ENCODE results near the gene NAA25. TPM values are rescaled to one million over a fixed set of nuclear protein-coding genes. Genes with fewer than 3 reads are reported as not detected.
"Not testable (repeated sequence)": the region's sequence is repeated elsewhere in the genome, so short reads cannot be mapped to it uniquely, and the experiment has no call there.

Gene NAA25
- polyA plus RNA-seq, 12 donors = 19.5 to 149 (median 25.9) TPM

GRCh38 chr12:112011685-112012084 is 96.9 kb downstream of the NAA25 start:
- DNase-seq = no peak

GRCh38 chr12:112010415-112011344 is 97.9 kb downstream of the NAA25 start:
- DNase-seq = no peak

- not testable (repeated sequence) for DNase-seq
These were observed 99.0 kb downstream of the NAA25 start for GRCh38 chr12:112009596-112009995.

- DNase-seq = no peak
These were observed 99.7 kb downstream of the NAA25 start for GRCh38 chr12:112008918-112009317.

- no peak for DNase-seq
These were observed 100.6 kb downstream of the NAA25 start for GRCh38 chr12:112007945-112008344.

GRCh38 chr12:112005419-112006395 is 102.9 kb downstream of the NAA25 start:
- no peak for DNase-seq

- DNase-seq = no peak
These were observed 104.5 kb downstream of the NAA25 start for GRCh38 chr12:112004041-112004440.

- no peak for DNase-seq
These were observed 107.0 kb downstream of the NAA25 start for GRCh38 chr12:112001576-112001975.

GRCh38 chr12:112000820-112001219 is 107.8 kb downstream of the NAA25 start:
- no peak for DNase-seq

GRCh38 chr12:111999129-111999528 is 109.5 kb downstream of the NAA25 start:
- not testable (repeated sequence) for DNase-seq

- DNase-seq = no peak
These were observed 110.6 kb downstream of the NAA25 start for GRCh38 chr12:111998015-111998414.

- no peak for DNase-seq
These were observed 111.3 kb downstream of the NAA25 start for GRCh38 chr12:111997300-111997699.

GRCh38 chr12:111995782-111996480 is 112.7 kb downstream of the NAA25 start:
- DNase-seq = no peak

GRCh38 chr12:111994211-111995111 is 114.1 kb downstream of the NAA25 start:
- DNase-seq = peak; percentile 14

GRCh38 chr12:111993292-111994150 is 115.1 kb downstream of the NAA25 start:
- DNase-seq = no peak

GRCh38 chr12:111992464-111992863 is 116.1 kb downstream of the NAA25 start:
- DNase-seq = no peak

GRCh38 chr12:111991946-111992345 is 116.6 kb downstream of the NAA25 start:
- no peak for DNase-seq

GRCh38 chr12:111991535-111991934 is 117.0 kb downstream of the NAA25 start:
- DNase-seq = no peak

GRCh38 chr12:111984820-111985219 is 123.8 kb downstream of the NAA25 start:
- DNase-seq = no peak

GRCh38 chr12:111981987-111982386 is 126.6 kb downstream of the NAA25 start:
- no peak for DNase-seq

Data from muscle of arm (tissue), 12 donors.